ENCODE data around the gene TARBP2.

The TARBP2 gene

GRCh38 chr12:53518381-53518780, 17.3 kb downstream of the TARBP2 start:
- no peak for DNase-seq (ENCODE audit: low read depth)
- H3K4me3 ChIP-seq (ENCODE audit: low read length) = no peak overlapping the region
- no peak for TF ChIP-seq CTCF (conservative IDR thresholded peaks at IDR 0.05; ENCODE audit: low read length)

GRCh38 chr12:53523131-53523530, 22.0 kb downstream of the TARBP2 start:
- no peak for DNase-seq (ENCODE audit: low read depth)
- no peak overlapping the region for H3K4me3 ChIP-seq (ENCODE audit: low read length)
- no peak for TF ChIP-seq CTCF (conservative IDR thresholded peaks at IDR 0.05; ENCODE audit: low read length)

- DNase-seq (ENCODE audit: low read depth) = no peak
- H3K4me3 ChIP-seq (ENCODE audit: low read length) = no peak overlapping the region
- no peak for TF ChIP-seq CTCF (conservative IDR thresholded peaks at IDR 0.05; ENCODE audit: low read length)
Observed at GRCh38 chr12:53524476-53524875, 23.4 kb downstream of the TARBP2 start.

- no peak for TF ChIP-seq CTCF (conservative IDR thresholded peaks at IDR 0.05; ENCODE audit: low read length)
- no peak for DNase-seq (ENCODE audit: low read depth)
- H3K4me3 ChIP-seq (ENCODE audit: low read length) = no peak overlapping the region
Observed at GRCh38 chr12:53530061-53530460, 29.0 kb downstream of the TARBP2 start.

- DNase-seq (ENCODE audit: low read depth) = peak; percentile 26
- TF ChIP-seq CTCF (conservative IDR thresholded peaks at IDR 0.05; ENCODE audit: low read length) = no peak
- no peak overlapping the region for H3K4me3 ChIP-seq (ENCODE audit: low read length)
Observed at GRCh38 chr12:53530920-53531319, 29.8 kb downstream of the TARBP2 start.

GRCh38 chr12:53532021-53532420, 30.9 kb downstream of the TARBP2 start:
- no peak for TF ChIP-seq CTCF (conservative IDR thresholded peaks at IDR 0.05; ENCODE audit: low read length)

GRCh38 chr12:53532524-53533445, 31.7 kb downstream of the TARBP2 start:
- TF ChIP-seq CTCF (conservative IDR thresholded peaks at IDR 0.05; ENCODE audit: low read length) = no peak
- DNase-seq (ENCODE audit: low read depth) = no peak
- no peak overlapping the region for H3K4me3 ChIP-seq (ENCODE audit: low read length)

More at GRCh38 chr12:53532021-53532420, 30.9 kb downstream of the TARBP2 start:
- no peak for DNase-seq (ENCODE audit: low read depth)
- no peak overlapping the region for H3K4me3 ChIP-seq (ENCODE audit: low read length)
